Fibroblast of skin of back (primary cell): ENCODE data around the gene PBRM1.

ENCODE experiments used
- DNase-seq: peaks from one replicate; pipeline ENCODE4 v3.0.0-alpha.2; 2013

The PBRM1 gene

DNA sequence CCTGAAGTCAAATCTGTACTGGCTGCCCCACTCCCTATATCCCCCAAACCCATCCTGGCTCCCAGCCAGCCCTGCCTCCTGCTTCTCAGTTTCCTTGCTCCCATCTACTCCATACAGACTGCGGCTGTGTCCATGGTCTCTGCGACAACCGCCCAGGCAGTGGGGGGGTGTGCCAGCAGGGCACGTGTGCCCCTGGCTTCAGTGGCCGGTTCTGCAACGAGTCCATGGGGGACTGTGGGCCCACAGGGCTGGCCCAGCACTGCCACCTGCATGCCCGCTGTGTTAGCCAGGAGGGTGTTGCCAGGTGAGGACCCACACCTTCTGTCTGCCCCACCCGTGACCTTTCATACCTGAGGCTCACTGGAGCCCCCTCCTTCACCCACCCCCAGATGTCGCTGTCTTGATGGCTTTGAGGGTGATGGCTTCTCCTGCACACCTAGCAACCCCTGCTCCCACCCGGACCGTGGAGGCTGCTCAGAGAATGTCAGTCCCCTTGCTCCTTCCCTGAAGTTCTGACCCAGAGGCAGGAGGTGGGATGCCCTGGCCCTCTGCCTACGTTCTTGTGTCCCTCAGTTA lies 175.9 kb downstream of the PBRM1 start:
- DNase-seq: no peak

DNA sequence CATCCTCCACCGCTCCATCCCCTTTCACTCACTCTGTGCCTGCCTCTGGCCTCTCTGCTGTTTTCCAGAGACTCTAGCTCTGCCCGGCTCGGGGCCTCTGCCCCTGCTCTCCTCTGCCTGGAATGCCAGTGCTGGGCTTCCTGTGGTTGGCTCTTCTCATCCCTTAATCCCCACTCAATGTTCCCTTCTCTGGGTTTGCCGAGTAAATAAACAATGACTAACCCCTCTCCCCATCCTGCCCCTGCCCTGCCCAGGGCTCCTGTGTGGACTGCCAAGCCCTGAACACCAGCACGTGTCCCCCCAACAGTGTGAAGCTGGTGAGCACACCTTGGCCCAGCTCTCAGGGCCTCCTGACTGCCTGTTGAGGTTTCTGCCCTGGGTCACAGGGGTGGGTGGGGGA lies 178.4 kb downstream of the PBRM1 start:
- peak; percentile 78 for DNase-seq

GRCh38 chr3:52506266-52506966 lies 179.3 kb downstream of the PBRM1 start:
- no peak for DNase-seq

DNA sequence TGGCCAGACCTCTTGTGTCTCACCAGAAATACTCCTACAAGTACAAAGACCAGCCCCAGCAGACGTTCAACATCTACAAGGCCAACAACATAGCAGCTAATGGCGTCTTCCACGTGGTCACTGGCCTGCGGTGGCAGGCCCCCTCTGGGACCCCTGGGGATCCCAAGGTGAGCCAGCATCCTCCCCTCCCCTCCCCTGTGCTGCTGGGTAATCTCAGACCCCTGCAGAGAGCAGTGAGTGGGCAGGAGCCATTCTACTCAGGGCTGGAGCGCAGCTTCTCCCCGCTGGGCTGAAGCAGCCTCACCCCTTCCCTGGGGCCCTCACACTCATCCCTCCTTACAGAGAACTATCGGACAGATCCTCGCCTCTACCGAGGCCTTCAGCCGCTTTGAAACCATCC lies 180.7 kb downstream of the PBRM1 start:
- DNase-seq: no peak

DNA sequence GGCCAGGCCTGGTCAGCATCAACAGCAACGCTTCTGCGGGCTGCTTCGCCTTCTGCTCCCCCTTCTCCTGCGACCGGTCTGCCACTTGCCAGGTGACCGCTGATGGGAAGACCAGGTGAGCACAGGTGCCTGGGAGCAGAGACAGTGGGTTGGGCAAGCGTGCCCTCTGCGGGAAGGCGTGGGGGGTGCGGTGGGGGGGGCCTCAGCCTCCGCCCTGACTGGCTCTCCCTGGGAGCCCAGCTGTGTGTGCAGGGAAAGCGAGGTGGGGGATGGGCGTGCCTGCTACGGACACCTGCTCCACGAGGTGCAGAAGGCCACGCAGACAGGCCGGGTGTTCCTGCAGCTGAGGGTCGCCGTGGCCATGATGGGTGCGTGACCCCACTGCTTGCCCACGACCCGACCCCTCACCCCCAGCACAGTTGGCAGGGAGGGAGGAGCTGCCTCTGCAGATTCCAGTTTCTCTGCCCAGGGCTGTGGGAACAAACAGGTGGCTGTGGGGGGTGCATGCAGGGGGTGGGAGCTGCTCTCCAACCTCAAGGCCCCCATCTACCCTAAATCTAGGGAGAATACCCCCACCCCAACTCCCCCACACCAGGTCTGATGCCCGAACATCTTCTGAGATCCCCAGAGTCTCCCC lies 181.8 kb downstream of the PBRM1 start:
- DNase-seq: no peak

DNA sequence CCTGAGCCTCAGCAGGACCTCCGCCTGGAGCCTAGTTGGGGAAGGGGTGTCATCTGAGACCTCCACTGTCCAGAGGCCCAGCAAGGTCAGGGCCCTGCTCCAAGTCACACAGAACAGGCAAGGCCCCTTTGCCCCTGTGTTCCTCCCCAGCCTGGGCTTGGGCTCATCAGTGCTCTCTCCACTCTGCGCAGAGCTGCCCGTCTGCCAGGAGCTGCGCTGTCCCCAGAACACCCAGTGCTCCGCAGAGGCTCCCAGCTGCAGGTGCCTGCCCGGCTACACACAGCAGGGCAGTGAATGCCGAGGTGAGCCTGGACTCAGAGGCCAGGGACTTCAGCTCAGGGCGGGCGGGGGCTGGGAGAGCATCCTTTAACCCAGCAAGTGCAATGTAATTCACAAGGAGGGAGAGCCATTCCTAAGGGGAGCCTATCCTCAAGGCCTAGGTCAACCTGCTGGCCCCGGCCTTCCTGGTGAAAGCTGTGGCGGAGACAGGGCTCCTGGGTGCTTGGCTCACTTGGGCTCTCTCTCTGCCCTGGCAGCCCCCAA lies 182.8 kb downstream of the PBRM1 start:
- no peak for DNase-seq

- DNase-seq: no peak
Observed at GRCh38 chr3:52502001-52502400, 183.7 kb downstream of the PBRM1 start.

DNA sequence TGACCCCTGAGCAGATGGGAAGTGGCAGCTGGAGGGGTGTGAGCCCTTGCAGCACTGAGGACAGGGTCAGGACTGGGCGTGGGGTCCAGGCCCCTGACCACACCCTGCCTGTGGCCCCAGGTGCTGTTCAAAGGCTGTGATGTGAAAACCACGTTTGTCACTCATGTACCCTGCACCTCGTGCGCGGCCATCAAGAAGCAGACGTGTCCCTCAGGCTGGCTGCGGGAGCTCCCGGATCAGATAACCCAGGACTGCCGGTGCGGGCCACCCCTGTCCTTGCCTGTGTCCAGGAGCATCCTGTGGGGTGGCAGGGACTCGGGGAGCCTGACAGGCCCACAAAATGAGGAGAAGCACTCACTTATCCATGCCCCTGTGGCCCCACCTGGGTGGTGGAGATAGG lies 184.7 kb downstream of the PBRM1 start:
- no peak for DNase-seq

DNA sequence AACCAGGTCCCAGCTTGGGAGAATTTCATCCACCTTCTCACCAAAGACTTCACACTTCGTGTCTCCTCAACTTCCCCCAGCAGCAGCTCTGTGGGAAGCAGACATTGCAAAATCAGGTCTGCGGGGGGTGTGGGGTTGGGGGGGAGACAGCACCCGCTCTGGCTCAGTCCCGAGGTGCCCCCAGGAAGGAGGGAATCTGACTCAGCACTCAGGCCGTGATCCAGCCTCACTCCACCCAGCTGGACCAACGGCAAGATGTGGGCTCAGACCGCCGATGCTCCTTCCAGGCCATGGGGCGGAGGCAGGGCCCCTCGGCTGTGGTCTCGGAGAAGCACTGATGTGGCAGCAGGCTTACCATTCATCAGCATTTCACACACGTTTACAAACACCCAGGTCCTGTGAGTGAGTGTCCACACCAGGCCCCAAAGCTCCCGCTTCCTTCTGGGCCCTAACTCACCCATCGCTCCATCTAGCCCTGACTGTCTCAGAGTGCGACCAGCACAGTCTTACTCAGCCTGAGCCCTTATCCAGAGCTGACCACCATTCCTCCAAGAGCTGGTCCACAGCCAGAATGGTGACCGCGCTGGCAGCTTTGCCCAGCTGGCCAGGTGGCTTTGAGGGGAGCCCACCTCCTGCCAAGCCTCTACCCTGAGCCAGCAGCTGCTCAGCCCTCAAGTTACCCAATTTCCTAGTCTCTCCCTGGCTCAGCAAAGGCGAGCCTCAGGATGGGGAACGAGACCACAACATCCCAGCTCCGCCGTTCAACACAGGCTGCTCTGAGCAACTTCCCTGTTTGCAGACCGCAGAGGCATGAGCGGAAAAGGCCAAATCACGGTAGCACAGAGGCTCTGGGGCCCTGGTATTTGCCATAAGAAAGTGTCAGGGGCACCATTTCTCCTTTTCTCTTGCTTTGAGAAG lies 187.3 kb downstream of the PBRM1 start:
- DNase-seq: no peak

DNA sequence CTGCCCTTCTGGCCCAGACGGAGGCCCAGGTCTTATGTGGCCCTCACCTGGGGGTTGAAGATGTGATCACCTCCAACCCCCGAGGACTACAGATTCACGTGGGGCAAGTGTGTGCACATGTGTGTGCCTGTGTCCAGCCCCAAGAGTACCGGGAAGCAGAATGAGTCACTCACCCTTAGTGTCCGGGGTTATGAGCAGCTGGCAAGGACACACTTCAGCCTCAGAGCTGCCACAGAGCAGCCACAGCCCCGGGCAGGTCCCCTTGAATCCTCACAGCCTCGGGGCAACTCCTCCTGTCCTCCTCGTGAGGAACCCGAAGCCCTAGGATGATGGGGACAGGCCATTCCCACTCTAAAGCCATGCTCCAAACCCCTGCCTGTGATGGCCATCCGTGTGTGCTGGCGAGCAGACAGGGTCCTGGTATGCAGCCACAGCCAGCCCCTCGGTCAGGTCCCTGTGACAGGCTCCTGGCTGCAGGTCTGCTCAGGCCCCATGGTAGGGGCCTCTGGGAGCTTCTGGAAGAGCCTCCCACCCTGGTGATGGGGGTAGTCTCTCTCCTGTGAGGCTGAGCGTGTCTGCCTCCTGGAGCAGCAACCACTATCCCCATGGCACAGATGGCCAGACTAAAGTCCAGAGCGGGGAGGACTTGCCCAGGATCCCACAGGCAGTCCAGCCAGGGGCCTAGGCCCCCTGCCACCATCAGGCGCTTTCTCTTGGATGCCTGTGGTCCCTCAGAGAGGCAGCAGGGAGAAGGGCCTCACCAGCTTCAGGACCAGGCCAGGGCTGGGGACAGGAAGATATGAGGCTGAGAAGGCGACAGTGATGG lies 189.7 kb downstream of the PBRM1 start:
- no peak for DNase-seq
